Astrocyte of the spinal cord (primary cell): ENCODE measurements around the gene LATS1.
A peak's percentile ranks its signal among the peaks of the same experiment; 100 is the strongest.

ENCODE experiments used
- DNase-seq: peaks from one replicate; pipeline ENCODE4 v3.0.0; 2011; ENCODE audit warnings: low read depth, low spot score
- H3K4me3 ChIP-seq: 2 replicates; pipeline ENCODE4 v1.5.1; 2011; ENCODE audit warnings: low read depth, mild to moderate bottlenecking, low read length, moderate library complexity
- CTCF ChIP-seq: IDR thresholded peaks from 2 replicates; pipeline ENCODE4 v1.5.1; 2012; ENCODE audit warnings: low read depth, mild to moderate bottlenecking, low read length, inconsistent platforms
- in situ Hi-C: cut with HindIII; loops from 2 replicates; pipeline ENCODE4 v1.10.0; 2017; ENCODE audit warnings: low sequenced_read_pairs

The LATS1 gene

GRCh38 chr6:149727793-149728498 is 10.0 kb upstream of the LATS1 start:
- DNase-seq, result no peak
- in situ Hi-C loops, result no loop called here
- TF ChIP-seq CTCF, result no peak
- no peak overlapping the region for H3K4me3 ChIP-seq

- in situ Hi-C loops, result no loop called here
- no peak overlapping the region for H3K4me3 ChIP-seq
- no peak for DNase-seq
- TF ChIP-seq CTCF, result no peak
These were observed 7.9 kb upstream of the LATS1 start for GRCh38 chr6:149725785-149726184.

GRCh38 chr6:149723771-149724417 is 6.0 kb upstream of the LATS1 start:
- peak; percentile 75 for DNase-seq
- peak; percentile 85 for TF ChIP-seq CTCF
- in situ Hi-C loops, result no loop called here
- no peak overlapping the region for H3K4me3 ChIP-seq

- in situ Hi-C loops, result no loop called here
- H3K4me3 ChIP-seq, result no peak overlapping the region
- no peak for DNase-seq
- no peak for TF ChIP-seq CTCF
These were observed 5.4 kb upstream of the LATS1 start for GRCh38 chr6:149723262-149723661.

- no peak for DNase-seq
- no peak overlapping the region for H3K4me3 ChIP-seq
- in situ Hi-C loops, result no loop called here
- no peak for TF ChIP-seq CTCF
These were observed 1.6 kb upstream of the LATS1 start for GRCh38 chr6:149719531-149719930.

GRCh38 chr6:149717255-149717587 is 680 bp downstream of the LATS1 start:
- H3K4me3 ChIP-seq, result peak overlapping the region; percentile 85
- no peak for TF ChIP-seq CTCF
- in situ Hi-C loops, result no loop called here
- DNase-seq, result no peak
